MM.1S (cell line): ENCODE measurements around the gene ZNF514.

Experiments
- DNase-seq: peaks from one replicate; pipeline ENCODE4 v3.0.0-alpha.2; 2015
- H2AFZ ChIP-seq: fragments of 300-600 bp; sonication (generic); 2 replicates; pipeline ENCODE4 v1.6.0; 2016; ENCODE audit warnings: antibody characterized with exemption, low read length
- H3F3A ChIP-seq: fragments of 300-600 bp; sonication (generic); 2 replicates; pipeline ENCODE4 v1.6.1; 2016; ENCODE audit warnings: mild to moderate bottlenecking, antibody characterized with exemption, low read length, moderate library complexity, mixed read lengths; ENCODE audit not compliant: insufficient read depth
- H3K27ac ChIP-seq: fragments of 300-600 bp; sonication (generic); 2 replicates; pipeline ENCODE4 v1.5.1; 2016; ENCODE audit warnings: mild to moderate bottlenecking, low read length
- H3K27me3 ChIP-seq: fragments of 300-600 bp; sonication (generic); replicated peaks from 2 replicates; pipeline ENCODE4 v1.6.0; 2016; ENCODE audit warnings: low read length; ENCODE audit not compliant: insufficient read depth
- H3K36me3 ChIP-seq: fragments of 300-600 bp; sonication (generic); replicated peaks from 2 replicates; pipeline ENCODE4 v1.6.1; 2016; ENCODE audit warnings: mild to moderate bottlenecking, low read length, mixed read lengths; ENCODE audit not compliant: insufficient read depth
- H3K4me1 ChIP-seq: fragments of 300-600 bp; sonication (generic); 2 replicates; pipeline ENCODE4 v1.6.1; 2016; ENCODE audit warnings: low read length, mixed read lengths
- H3K4me2 ChIP-seq: fragments of 300-600 bp; sonication (generic); 2 replicates; pipeline ENCODE4 v1.6.0; 2016; ENCODE audit warnings: low read depth, low read length
- H3K4me3 ChIP-seq: fragments of 300-600 bp; sonication (generic); 2 replicates; pipeline ENCODE4 v1.5.1; 2016; ENCODE audit warnings: low read length, mixed read lengths
- H3K79me2 ChIP-seq: fragments of 300-600 bp; sonication (generic); 2 replicates; pipeline ENCODE4 v1.6.1; 2016; ENCODE audit warnings: mixed run types, low read length, mixed read lengths
- H3K9ac ChIP-seq: fragments of 300-600 bp; sonication (generic); 2 replicates; pipeline ENCODE4 v1.6.1; 2016; ENCODE audit warnings: low read length, mixed read lengths
- H3K9me2 ChIP-seq: fragments of 300-600 bp; sonication (generic); replicated peaks from 2 replicates; pipeline ENCODE4 v1.6.1; 2016; ENCODE audit warnings: mild to moderate bottlenecking, low read length, mixed read lengths; ENCODE audit not compliant: insufficient read depth
- H3K9me3 ChIP-seq: fragments of 300-600 bp; sonication (generic); replicated peaks from 2 replicates; pipeline ENCODE4 v1.6.1; 2016; ENCODE audit warnings: mild to moderate bottlenecking, low read length, mixed read lengths; ENCODE audit not compliant: insufficient read depth
- H4K20me1 ChIP-seq: fragments of 300-600 bp; sonication (generic); 2 replicates; pipeline ENCODE4 v1.6.1; 2016; ENCODE audit warnings: mild to moderate bottlenecking, low read length, moderate library complexity, mixed read lengths; ENCODE audit not compliant: insufficient read depth
- CTCF ChIP-seq: fragments of 300-600 bp; sonication (generic); IDR thresholded peaks from 2 replicates; pipeline ENCODE4 v1.5.1; 2016; ENCODE audit warnings: antibody characterized with exemption, low read length, mixed read lengths
- EZH2 ChIP-seq: fragments of 300-600 bp; sonication (generic); optimal IDR thresholded peaks from 2 replicates; pipeline ENCODE3; 2017; ENCODE audit warnings: low read depth, mild to moderate bottlenecking, antibody characterized with exemption, low read length, mixed read lengths
- EZH2phosphoT487 ChIP-seq: fragments of 300-600 bp; sonication (generic); IDR thresholded peaks from 2 replicates; pipeline ENCODE4 v1.6.1; 2018; ENCODE audit warnings: antibody characterized with exemption, low read length

ZNF514 gene

GRCh38 chr2:95165371-95166064 is 5.9 kb upstream of the ZNF514 start, which contains the start of gene ZNF2:
Gene ZNF2 (plus strand): TSS chr2:95165809. CDS start chr2:95176227, 10,418 bp downstream.
- Histone ChIP-seq H3K79me2 (0 out of 2 replicates have a peak, but pooled peaks cover 4% of the 10 kb centered on the region), H4K20me1 (no peaks in the 10 kb centered on the region), H3F3A (no peaks in the 10 kb centered on the region), H3K4me3 (peak within 1 kb of the TSS; percentile 98), H3K27ac (peak within 1 kb of the TSS; percentile 67; the same call in 1 of the 2 replicates), H3K36me3 (no peaks in the 10 kb centered on the region), H3K9ac (peak within 1 kb of the TSS; percentile 87), H3K9me3 (no peaks in the 10 kb centered on the region), H3K27me3 (no peaks in the 10 kb centered on the region), H3K4me2 (peak within 1 kb of the TSS; percentile 88), H3K4me1 (no peaks in the 10 kb centered on the region), H2AFZ (peak within 1 kb of the TSS; percentile 97), H3K9me2 (no peaks in the 10 kb centered on the region)
- TF ChIP-seq EZH2phosphoT487, result no peak
- TF ChIP-seq CTCF, result no peak
- no peak for TF ChIP-seq EZH2
- DNase-seq, result peak; percentile 97

DNA sequence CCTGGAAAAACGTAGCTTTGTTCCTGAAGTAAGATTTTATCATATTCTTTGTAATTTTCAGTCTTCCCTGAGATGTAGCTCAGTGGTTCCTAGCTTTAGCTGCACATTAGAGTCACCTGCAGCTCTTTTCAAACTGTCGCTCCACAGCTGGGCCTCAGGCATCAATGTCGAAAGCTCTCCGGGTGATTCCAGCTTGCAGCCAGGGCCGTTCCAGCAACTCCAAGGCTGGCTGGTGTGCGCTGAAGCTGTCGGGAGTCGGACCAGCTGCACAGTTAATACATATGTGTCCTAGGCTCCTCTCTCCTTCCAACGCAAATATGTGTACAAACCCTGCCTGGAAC is 5.4 kb upstream of the ZNF514 start:
- H3F3A ChIP-seq, result no peaks in the 10 kb centered on the region
- no peak for TF ChIP-seq CTCF
- TF ChIP-seq EZH2phosphoT487, result no peak
- TF ChIP-seq EZH2, result no peak
- 0 out of 2 replicates have a peak, but pooled peaks cover 4% of the 10 kb centered on the region for H3K79me2 ChIP-seq
- H3K4me1 ChIP-seq, result no peaks in the 10 kb centered on the region
- peak overlapping the region; percentile 97 for H2AFZ ChIP-seq
- H3K36me3 ChIP-seq, result no peaks in the 10 kb centered on the region
- H3K9me3 ChIP-seq, result no peaks in the 10 kb centered on the region
- peak overlapping the region; percentile 88 for H3K4me2 ChIP-seq
- H3K27ac ChIP-seq, result peak overlapping the region; percentile 67; the same call in 1 of the 2 replicates
- no peak for DNase-seq
- no peaks in the 10 kb centered on the region for H3K9me2 ChIP-seq
- peak overlapping the region; percentile 87 for H3K9ac ChIP-seq
- H4K20me1 ChIP-seq, result no peaks in the 10 kb centered on the region
- peak overlapping the region; percentile 98 for H3K4me3 ChIP-seq
- no peaks in the 10 kb centered on the region for H3K27me3 ChIP-seq

GRCh38 chr2:95158891-95159619 is 593 bp downstream of the ZNF514 start:
- Histone ChIP-seq H3K9me3 (no peaks in the 10 kb centered on the region), H2AFZ (peak overlapping the region; percentile 67), H3K9ac (no peak overlapping the region), H3K4me3 (peak overlapping the region; percentile 46; the same call in 1 of the 2 replicates), H3K4me2 (peak overlapping the region; percentile 54; the same call in 1 of the 2 replicates), H3K27me3 (no peaks in the 10 kb centered on the region), H3K4me1 (no peaks in the 10 kb centered on the region), H3K9me2 (no peaks in the 10 kb centered on the region), H3K27ac (no peak overlapping the region), H3K79me2 (no peaks in the 10 kb centered on the region), H4K20me1 (no peaks in the 10 kb centered on the region), H3F3A (no peaks in the 10 kb centered on the region), H3K36me3 (no peaks in the 10 kb centered on the region)
- no peak for TF ChIP-seq CTCF
- no peak for TF ChIP-seq EZH2phosphoT487
- TF ChIP-seq EZH2, result no peak
- no peak for DNase-seq
